HG02588 (cell line): ENCODE data around the gene PWP1.
A peak's percentile ranks its signal among the peaks of the same experiment; 100 is the strongest.

Experiments
- ATAC-seq: cut with Tn5 transposase; IDR thresholded peaks from one replicate; pipeline ENCODE4 v1.9.1; 2021; ENCODE audit warnings: mild to moderate bottlenecking, moderate library complexity; ENCODE audit not compliant: unreplicated experiment

Gene PWP1

DNA sequence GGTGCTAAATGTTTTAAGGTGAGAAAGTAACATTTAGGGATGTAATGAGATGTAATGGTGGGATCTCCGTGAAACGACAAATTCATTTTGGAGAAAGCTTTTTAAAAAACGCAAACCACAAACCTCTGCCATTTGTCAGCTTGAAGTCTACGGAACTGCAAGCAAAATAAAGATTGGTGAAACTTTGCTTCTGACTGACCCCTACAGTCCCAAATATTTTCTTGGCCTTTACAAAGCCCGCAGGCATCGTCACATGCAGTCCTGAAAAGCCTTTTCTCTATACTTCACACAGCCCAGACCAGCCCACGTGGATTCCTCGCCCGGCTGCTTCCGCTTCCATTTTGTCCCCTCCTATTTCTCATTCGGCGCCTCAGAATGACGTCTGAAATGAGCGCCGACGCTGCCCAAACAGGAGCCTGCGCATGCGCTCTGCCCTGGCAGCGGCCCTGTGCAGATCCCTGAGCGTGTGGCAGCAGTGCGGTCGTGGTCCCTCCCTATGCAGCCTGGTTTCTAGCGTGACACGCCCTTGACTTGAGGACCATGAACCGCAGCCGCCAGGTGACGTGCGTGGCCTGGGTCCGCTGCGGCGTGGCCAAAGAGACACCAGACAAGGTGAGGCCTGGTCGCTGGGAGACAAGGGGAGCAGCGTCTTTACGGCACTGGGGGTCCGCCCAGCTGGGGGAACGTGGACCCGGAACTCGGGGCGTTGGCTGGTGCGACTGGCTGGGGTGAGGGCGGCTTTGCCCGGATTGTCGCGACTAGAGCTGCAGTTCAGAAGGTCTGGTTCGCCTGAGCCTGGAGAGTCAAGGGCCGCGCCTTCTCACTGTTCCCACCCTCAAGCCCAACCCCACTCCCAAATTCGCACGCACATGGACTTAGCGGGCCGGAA, at the start of gene PWP1:
Gene PWP1, plus strand, starts transcription at position 440 of the 889 bp plus-strand sequence. Its CDS starts 101 bp downstream, at position 541.
- ATAC-seq: peak; percentile 87

GRCh38 chr12:107641154-107641553, 44.4 kb upstream of the PWP1 start:
- no peak for ATAC-seq

DNA sequence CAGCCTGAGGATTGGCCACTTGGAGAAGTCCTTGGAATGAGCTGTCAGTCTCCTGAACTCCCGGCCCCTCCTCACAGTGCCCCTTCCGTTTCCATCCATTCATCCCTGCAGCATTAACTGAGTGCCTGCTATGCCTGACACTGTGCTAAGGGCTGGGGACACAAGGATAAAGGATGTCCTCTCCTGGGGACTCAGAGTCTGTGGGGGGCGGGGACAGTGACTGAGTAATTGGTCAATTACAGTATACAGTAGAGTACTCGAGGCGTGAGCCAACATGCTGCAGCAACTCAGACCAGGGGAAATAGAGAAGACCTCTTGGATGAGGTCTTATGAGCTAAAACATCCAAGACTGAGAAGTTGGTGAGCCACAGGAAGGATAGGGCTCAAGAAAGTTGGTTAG, 43.4 kb upstream of the PWP1 start:
- no peak for ATAC-seq

DNA sequence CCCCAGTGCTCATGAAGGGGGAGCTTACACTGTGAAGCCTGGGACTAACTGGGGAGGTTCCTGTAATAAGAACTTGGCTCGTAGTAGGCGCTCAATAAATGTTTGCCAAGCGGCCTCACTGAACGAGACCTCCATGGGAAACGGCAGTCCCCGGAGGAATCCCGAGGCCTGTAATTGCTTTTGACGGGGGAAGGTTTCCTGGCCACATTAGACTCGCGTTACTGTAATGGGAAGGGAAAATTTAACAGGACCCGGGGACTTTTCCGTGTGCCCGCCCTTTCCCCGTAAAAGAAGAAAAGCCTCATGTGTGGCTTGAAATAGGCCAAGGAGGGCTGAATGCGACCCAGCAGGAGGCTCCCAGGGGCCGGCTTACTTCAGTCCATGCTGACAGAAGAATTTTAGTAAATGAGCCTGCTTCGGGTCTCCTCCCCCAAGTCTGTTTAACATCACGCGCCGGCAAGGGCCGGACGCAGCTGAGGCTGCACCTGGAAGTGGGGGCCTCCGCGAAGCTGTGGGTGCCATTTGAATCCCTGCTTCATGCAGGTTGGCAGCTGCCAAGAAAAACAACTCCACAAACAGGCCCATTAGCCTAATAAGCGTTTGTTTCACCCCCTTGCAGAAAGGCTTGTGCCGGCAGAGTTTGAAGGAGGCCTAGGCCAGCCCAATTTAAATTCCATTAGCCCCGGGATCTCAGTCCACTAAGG, 39.8 kb upstream of the PWP1 start:
- no peak for ATAC-seq

DNA sequence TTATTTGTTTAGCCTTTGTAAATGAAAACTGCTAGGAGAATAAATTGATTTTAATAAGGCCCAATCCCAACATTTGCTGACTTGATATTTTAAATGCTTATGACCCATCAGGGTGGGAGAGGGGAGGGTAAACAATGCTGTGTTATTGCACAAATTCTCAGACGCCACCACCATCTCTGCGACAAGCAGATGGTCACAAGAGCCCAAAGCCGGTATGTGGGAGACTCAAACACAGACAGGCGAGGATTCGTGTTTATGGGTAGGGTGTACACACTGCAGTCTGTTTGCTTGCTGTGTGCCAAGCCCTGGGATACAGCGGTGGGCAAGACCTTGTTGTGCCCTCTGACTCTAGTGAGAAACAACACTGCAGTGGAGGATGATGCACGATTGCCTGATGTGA, 39.2 kb upstream of the PWP1 start:
- ATAC-seq: no peak

GRCh38 chr12:107649661-107650061, 35.9 kb upstream of the PWP1 start:
- ATAC-seq: no peak

GRCh38 chr12:107650977-107651376, 34.6 kb upstream of the PWP1 start:
- ATAC-seq: no peak

DNA sequence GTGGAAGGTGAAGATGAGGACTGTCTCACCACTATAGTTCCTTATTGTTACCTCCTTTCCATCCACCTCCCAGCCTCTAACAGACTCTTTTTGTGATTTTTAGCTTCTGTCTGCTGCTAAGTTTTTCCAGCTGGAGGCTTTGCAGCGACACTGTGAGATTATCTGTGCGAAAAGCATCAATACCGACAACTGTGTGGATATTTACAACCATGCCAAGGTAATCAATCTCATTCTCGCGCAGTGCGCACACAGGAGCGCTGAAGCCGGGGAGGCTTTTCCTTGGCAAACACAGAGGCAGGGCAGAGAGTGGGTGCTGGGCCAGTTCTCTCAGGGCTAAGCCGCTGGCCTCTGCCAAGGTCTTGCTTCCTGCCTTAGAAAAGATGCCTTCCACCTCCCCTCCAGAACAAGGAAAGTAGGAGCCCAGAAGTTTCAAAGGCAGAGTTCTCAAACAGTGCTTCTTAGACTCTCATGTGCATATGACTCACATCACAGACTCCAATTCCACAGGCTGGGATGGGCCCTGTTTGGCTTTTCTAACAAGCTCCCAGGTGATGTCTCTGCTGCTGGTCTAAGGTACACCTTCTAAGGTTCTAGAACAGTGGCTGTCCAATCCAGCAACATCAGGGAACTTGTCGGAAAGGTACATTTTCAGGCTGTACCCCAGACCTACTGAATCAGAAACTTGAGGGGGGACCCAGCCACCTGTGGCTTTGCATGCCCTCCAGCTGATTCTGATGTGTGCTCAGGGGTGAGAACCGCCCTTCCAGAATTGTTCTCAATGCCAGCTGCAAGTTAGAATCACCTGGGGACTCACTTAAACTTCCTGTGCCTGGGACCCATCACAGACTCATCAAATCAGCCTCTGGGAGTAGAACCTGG, 33.8 kb upstream of the PWP1 start:
- no peak for ATAC-seq

DNA sequence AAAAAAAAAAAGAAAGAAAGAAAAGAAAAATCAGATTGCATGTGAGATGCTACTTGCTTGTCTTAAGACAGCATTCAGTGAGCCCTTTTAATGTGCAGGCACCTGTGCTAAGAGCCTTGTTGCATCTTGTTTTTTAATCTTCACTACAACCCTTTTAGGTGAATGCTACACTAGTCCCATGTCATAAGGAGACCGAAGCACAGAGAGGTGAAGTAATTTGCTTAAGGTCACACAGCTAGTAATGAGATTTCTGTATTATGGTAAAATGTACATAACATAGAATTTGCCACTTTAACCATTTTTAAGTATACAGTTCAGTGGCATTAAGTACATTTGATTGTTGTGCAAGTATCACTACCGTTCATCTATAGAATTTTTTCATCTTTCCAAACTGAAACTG, 32.1 kb upstream of the PWP1 start:
- no peak for ATAC-seq

DNA sequence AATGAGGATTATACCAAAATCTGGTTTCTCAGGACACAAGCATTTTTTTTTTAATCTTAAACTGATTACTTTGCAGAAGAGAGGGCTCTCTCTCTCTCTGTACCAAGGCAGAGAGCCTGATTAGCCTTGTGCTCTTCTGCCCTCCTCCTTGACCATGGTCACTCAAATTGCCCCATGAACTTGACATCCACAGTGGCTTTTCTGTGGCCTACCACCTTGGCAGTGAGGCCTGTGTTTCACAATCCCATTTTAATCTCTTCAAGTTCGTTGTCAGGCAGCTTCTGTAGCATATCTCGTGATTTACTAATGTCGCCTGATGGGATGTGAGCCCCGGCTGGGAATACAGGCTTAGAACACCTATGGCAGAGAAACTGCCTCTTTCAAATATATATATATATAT, 30.7 kb upstream of the PWP1 start:
- no peak for ATAC-seq

- ATAC-seq: no peak
Measured at GRCh38 chr12:107655281-107656065, 30.1 kb upstream of the PWP1 start.

- no peak for ATAC-seq
Measured at GRCh38 chr12:107656302-107656701, 29.3 kb upstream of the PWP1 start.

- ATAC-seq: no peak
Measured at GRCh38 chr12:107657133-107657532, 28.5 kb upstream of the PWP1 start.

- no peak for ATAC-seq
Measured at GRCh38 chr12:107657621-107658020, 28.0 kb upstream of the PWP1 start.

GRCh38 chr12:107660235-107660634, 25.4 kb upstream of the PWP1 start:
- no peak for ATAC-seq

GRCh38 chr12:107660861-107661415, 24.7 kb upstream of the PWP1 start:
- ATAC-seq: no peak

DNA sequence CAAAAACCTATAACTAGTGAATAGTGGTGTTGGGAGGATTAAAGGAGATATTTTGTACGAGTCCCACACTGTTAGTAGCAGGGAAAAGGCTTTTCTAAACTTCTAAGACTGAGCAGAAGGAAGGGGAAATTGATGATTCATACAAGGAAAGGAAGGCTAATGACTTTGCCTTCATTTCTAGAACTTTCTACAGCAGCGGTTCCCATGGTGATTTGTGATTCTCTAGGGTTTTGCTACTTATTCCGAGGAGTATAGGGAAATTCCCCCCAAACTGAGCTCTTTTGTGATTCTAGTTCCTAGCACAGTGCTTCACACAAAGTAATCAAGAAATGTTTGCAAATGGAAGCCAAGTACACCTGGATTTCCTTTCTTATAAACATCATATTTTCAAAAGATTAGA, 23.8 kb upstream of the PWP1 start:
- no peak for ATAC-seq

- ATAC-seq: no peak
Measured at GRCh38 chr12:107662484-107662883, 23.1 kb upstream of the PWP1 start.

DNA sequence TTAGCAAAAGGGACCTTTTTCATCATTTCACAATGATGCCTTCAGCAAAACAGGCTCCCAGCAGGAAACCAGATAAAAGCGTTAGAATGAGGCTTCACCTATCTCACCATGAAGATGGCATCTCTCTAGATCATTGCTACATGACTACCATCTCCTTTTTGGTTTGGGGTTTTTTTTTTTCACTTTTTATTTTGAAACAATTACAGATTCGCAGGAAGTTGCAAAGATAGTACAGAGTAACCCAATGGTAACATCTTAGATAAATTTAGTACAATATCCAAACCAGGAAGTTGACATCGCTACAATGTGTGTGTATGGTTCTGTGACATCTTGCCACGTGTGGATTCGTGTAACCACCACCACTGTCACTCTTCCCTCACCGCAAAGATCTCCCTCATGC, 22.3 kb upstream of the PWP1 start:
- ATAC-seq: no peak

DNA sequence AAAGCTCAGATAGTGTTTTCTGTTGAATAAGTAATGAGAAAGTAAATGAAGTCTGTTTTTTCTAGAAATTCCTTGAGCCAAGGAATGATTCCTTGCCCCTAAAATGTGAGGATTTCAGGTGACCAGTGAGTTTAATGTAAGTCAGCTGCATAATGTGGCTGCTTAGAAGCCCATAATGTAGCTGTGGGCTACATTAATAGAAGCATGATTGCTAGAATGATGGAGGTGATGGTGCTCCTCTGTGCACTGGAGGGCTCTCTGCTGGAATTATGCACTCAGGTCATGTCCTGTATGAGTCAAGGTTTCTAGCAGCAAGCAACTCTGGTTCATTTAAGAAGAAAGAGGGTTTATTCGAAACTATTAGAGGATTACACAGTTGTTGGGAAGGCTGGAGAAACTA, 19.6 kb upstream of the PWP1 start:
- no peak for ATAC-seq
